HAP-1 (cell line): ENCODE measurements around the gene NPTX1.
A peak's percentile ranks its signal among the peaks of the same experiment; 100 is the strongest.

ENCODE experiments used
- DNase-seq, 2 experiments: peaks; one replicate each; pipeline ENCODE4 v3.0.0-alpha.2; 2016 to 2020; ENCODE audit warnings: low spot score in 2 of 2
- H3K27me3 ChIP-seq: fragments of 250-450 bp; sonication (Bioruptor Pico); 2 replicates; pipeline ENCODE4 v1.5.1; 2020; ENCODE audit warnings: low read depth, mild to moderate bottlenecking, moderate library complexity
- H3K36me3 ChIP-seq: fragments of 250-450 bp; sonication (Bioruptor Pico); replicated peaks from 2 replicates; pipeline ENCODE4 v1.5.1; 2020; ENCODE audit warnings: mild to moderate bottlenecking
- H3K4me1 ChIP-seq: fragments of 250-450 bp; sonication (Bioruptor Pico); 2 replicates; pipeline ENCODE4 v1.5.1; 2020; ENCODE audit warnings: mild to moderate bottlenecking
- H3K4me3 ChIP-seq: fragments of 250-450 bp; sonication (Bioruptor Pico); 2 replicates; pipeline ENCODE4 v1.5.1; 2020; ENCODE audit warnings: mild to moderate bottlenecking, moderate library complexity
- H3K9me3 ChIP-seq: fragments of 250-450 bp; sonication (Bioruptor Pico); 2 replicates; pipeline ENCODE4 v1.5.1; 2020; ENCODE audit warnings: mild to moderate bottlenecking, moderate library complexity
- in situ Hi-C: fragments of 300-500 bp; cut with MboI; formaldehyde crosslinking; loops from 3 replicates; pipeline ENCODE4 v1.14.3; 2020; ENCODE audit warnings: low sequenced_read_pairs, inconsistent platforms, mixed read lengths

Gene NPTX1

DNA sequence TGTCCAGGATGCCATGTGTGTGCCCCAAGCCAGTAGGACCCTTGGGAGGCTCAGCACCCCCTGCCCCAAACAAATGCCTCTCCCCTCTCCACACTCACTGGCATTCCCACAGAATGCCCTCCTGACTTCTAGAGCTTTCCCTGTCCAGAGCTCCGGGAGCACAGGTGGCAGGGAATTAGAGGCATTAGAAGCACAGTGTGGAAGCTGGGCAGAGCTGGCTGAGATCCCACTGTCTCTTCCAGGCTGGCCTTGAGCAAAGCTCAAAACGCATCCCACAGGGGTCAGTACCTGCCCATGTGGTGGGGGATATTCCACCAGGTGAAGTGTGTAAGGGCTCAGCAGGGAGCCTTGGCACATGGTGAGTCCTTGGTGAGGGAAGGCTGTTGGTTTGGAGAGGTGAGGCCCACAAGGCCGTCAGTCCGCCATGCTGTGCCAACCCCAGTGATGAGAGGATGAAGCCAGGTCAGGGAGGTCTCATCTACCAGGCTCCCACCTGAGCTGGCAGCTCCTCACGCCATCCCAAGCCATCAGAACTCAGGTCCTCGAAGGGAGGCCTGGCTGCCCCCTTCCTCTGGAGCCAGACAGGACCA, 43.4 kb downstream of the NPTX1 start:
- no peak for DNase-seq
- H3K4me3 ChIP-seq: no peak overlapping the region
- H3K27me3 ChIP-seq: peaks cover 11% of the 10 kb centered on the region
- in situ Hi-C loops: no loop called here
- no peaks in the 10 kb centered on the region for H3K9me3 ChIP-seq
- no peaks in the 10 kb centered on the region for H3K4me1 ChIP-seq
- no peaks in the 10 kb centered on the region for H3K36me3 ChIP-seq

DNA sequence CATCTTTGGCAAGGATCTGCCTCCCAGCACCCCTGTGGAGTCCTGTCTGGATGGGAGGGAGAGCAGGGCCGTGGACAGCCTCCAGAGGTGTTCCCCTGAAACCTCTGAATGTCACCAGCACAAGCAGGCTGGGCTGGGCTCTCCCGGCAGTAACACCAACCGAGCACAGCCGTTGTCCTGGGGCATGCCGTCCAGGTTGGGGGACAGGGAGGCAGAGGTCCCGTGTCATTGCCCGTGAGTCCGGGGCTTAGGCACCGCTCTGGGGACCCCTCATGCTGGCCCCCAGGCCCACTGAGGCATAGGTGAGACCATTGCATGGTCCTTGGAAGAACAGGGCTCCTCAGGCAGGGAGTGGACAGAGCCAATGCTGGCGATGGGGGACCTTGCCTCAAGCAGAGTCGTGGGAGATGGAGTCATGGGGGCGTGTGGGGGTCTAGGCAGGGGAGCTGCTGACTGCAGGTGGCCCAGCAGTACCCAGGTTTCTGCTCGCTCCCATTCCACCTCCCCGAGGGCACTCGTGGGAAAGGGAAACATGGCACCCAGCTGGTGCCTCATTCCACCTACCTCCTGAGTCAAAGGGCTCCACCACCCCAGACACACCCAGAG, 44.0 kb downstream of the NPTX1 start:
- Histone ChIP-seq H3K4me3 (no peak overlapping the region), H3K36me3 (no peaks in the 10 kb centered on the region), H3K27me3 (peaks cover 11% of the 10 kb centered on the region), H3K4me1 (no peaks in the 10 kb centered on the region), H3K9me3 (no peaks in the 10 kb centered on the region)
- no peak for DNase-seq
- in situ Hi-C loops: no loop called here

DNA sequence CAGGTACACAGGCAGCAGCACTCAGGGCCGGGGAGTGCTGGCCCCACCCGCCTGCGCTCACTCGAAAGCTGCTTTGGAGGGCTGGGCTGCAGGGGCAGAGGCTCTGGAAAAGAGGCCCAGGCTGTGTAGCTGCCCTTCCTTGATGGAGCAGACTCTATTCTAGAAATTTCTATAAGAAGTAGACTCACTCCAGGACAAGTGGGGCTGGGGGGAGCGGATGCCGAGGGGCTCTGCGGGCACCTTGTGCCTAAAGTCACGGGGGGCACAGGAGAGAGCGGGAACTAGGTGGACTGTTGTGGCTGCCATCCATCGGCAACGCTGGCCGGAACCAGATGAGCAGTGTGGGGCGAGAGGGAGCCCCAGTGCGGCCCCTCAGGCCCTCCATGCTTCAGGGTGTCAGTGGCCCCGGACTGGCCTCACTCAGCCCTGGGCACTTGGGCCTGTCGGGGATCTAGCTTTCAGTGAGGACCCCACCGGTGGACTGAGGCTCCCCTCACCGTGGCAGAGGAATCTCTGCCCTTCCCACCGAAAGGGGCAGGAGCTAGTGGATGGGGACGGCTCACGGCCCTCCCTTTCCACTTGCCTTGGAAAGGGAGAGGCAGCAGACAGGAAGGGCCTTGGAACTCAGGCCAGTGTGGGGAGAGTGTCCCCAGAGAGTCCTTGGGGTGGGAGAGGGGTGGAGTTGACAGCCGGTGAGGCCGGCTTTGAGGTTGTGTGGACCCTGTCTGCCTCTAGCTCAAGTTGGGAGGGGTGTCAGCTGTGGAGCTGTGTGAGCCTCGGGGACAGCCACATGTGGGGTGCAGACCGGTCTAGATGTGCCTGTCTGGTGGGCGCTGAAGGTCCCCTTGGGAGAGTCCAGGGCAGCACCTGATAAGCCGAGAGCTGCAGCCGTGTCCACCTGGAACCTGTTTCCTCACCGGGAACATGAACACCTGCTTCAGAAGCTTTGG, 44.9 kb downstream of the NPTX1 start:
- in situ Hi-C loops: no loop called here
- Histone ChIP-seq H3K27me3 (peaks cover 7% of the 10 kb centered on the region), H3K36me3 (no peaks in the 10 kb centered on the region), H3K4me3 (no peak overlapping the region), H3K4me1 (no peaks in the 10 kb centered on the region), H3K9me3 (no peaks in the 10 kb centered on the region)
- DNase-seq: no peak

DNA sequence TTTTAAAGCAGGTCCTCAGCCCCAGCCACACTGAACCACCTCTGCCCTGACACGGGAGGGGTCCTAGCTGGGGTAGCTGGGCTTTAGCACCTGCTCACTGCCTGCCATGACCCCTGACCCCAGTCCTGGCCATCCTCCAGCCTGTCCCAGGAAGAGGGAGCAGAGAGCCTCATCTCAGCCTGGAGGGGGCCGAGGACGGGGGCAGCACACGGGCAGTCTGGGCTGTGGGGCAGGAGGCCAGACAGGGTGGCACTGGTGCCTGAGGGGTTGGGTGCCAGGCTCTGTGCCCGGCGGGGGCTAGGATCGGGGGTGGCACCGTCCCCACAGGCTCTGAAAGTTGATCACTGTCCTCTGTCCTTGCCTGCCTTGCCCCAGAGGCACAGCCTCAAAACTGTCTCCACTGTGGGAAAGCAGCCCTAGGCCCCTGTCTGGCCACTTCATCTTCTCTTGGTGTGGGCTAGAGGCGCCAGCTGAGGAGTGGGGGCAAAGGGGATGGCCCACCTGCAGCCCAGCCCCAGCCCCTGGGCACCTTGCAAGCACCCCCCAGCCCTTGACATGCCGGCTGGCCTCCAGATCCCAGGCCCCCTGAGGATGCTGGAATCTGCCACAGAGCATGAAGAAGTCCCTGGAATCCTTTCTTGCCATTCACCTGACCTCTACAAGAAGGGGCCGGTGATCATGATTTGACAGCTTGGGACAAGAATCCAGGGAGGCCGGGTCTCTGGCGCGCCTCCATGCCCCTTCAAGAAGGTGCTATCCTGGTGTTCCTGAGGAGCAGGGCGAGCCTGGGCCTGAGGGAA, 45.8 kb downstream of the NPTX1 start:
- DNase-seq: no peak
- Histone ChIP-seq H3K36me3 (no peaks in the 10 kb centered on the region), H3K9me3 (no peaks in the 10 kb centered on the region), H3K27me3 (peaks cover 3% of the 10 kb centered on the region; the same call in 1 of the 2 replicates), H3K4me3 (no peak overlapping the region), H3K4me1 (no peaks in the 10 kb centered on the region)
- in situ Hi-C loops: no loop called here

DNA sequence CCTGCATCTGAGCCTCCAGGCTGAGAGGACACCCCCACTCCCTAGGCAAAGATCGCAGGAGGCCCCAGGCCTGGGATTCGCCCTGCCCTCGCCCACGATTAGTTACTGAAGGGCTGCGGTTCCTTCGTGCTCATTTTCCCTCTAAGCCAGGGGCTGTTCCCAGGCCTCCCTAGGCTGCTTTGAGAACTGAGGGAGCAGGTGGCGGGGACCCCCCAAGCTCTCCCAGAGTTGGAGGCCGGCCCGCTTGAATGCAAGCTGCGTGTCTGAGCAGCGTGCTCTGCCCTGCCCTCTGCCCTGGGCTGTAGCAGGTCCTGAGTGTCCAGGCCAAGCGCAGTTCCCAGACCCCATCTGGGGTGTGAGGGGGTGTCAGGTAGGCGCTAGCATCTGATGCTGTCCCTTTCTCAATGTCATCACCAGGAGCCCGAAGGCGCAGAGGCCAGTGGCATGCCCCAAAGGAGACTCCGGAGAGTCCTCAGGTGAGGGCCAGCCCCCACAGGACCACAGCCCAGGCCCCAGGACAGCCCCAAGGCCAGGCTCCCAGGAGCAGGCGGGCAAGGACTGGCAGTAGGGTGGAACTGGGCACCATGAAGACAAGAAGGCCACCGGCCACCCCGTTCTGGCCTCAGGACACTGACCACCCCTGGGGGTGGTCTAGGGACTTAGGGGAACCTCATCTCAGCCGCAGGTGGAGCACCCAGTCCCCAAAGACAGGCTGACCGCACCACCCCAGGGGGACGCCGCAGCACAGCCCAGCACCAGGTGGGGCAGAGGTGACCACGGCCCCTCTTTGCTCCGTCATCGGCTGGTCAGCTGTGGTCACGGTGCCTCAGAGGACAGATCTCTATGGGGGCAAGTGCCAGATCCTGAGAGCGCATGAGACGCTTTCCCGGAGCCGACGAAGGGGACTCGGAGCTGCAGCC, 46.8 kb downstream of the NPTX1 start:
- in situ Hi-C loops: loop anchor here (5.0 kb wide), 2 partner anchors 148 to 553 kb away; no protein-coding TSS in a partner anchor
- Histone ChIP-seq H3K4me3 (no peak overlapping the region), H3K9me3 (no peaks in the 10 kb centered on the region), H3K4me1 (no peaks in the 10 kb centered on the region), H3K27me3 (no peaks in the 10 kb centered on the region), H3K36me3 (no peaks in the 10 kb centered on the region)
- DNase-seq: no peak

DNA sequence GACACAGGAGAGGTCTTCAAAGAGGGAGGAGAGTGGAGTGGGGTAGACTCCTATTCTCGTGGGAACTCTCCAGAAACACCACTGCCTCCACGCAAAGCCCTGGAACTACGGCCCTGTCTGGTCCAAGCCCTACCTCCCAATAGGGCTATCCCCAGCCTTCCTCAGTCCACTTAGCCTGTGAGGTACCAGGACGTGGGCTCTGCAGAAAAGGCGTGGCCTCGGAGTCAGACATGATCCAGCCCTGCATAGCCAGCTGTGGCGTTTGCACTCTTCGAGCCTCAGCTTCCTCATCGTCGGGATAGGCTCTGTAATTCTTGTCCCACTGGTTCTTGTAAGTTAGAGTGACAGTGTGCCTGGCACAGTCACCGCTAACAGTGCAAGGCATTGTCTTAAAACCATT, 47.6 kb downstream of the NPTX1 start:
- H3K4me3 ChIP-seq: no peak overlapping the region
- no peaks in the 10 kb centered on the region for H3K9me3 ChIP-seq
- no peaks in the 10 kb centered on the region for H3K4me1 ChIP-seq
- no peaks in the 10 kb centered on the region for H3K36me3 ChIP-seq
- no peak for DNase-seq
- in situ Hi-C loops: loop anchor here (5.0 kb wide), 2 partner anchors 149 to 554 kb away; no protein-coding TSS in a partner anchor
- no peaks in the 10 kb centered on the region for H3K27me3 ChIP-seq

DNA sequence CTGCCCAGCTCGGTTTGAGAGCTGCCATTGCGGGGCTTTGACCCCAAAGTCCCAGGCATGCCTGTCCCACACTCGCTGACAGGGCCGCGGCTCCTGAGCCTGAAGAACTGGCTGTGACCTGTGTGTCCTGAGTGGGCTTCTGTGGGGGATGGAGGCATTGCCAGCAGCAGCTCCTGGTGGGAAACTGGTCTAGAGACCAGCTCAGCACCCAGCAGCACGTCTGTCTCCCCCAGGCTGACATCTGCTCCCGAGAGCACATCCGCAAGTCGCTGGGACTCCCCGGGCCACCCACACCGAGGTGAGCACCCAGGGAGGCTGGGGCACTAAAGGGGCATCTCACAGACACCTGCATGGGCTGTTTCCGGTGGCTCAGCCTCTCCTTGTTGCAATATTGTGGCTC, 48.0 kb downstream of the NPTX1 start:
- in situ Hi-C loops: loop anchor here (5.0 kb wide), 2 partner anchors 149 to 554 kb away; no protein-coding TSS in a partner anchor
- no peaks in the 10 kb centered on the region for H3K9me3 ChIP-seq
- H3K36me3 ChIP-seq: no peaks in the 10 kb centered on the region
- H3K4me1 ChIP-seq: no peaks in the 10 kb centered on the region
- no peak overlapping the region for H3K4me3 ChIP-seq
- DNase-seq: no peak
- no peaks in the 10 kb centered on the region for H3K27me3 ChIP-seq

DNA sequence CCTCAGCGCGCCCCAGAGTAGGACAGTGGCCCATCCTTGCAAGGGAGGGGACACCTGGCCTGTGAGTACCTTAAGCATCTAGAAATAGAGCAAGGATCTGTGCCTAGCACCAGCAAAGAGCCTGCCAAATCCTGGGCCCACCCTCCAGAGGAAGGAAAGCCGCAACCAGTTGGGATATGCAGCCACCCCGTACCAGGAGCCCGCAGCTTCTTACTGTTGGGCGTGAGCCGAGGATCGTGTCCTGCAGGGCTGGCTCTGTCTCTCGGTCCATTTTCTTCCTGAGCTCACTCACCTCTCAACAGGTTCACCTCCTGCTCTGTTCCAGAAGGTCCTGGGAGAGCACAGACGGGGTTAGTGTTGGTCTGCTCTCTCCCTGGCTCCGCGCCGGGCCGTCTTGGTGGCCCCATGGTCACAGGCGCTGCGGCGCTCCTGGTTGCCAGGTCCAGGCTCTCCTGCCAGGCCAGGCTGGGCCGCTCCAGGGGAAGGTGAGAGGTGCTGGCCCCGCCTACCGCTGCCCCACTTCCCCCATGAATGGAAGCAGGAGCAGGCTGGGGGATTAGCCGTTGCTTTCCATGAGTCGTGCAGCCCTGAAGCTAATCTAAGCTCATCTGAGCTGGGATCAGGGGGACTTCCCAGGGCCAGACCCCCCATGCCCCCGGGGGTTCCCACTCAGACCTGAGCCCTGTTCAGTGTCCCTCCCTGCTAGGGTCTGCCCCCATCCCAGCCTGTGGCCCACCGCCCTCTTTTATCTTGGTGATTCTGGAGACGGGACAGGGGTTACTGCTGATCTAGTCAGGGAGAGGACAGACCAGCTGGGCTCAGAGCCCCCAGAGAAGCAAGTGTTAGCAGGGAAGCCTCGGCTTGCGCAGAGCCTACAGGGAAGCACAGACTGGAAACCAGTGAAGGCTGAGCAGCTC, 48.8 kb downstream of the NPTX1 start:
- Histone ChIP-seq H3K9me3 (no peaks in the 10 kb centered on the region), H3K27me3 (no peaks in the 10 kb centered on the region), H3K4me3 (no peak overlapping the region), H3K4me1 (no peaks in the 10 kb centered on the region), H3K36me3 (no peaks in the 10 kb centered on the region)
- in situ Hi-C loops: loop anchor here (5.0 kb wide), 2 partner anchors 150 to 555 kb away; no protein-coding TSS in a partner anchor
- no peak for DNase-seq

DNA sequence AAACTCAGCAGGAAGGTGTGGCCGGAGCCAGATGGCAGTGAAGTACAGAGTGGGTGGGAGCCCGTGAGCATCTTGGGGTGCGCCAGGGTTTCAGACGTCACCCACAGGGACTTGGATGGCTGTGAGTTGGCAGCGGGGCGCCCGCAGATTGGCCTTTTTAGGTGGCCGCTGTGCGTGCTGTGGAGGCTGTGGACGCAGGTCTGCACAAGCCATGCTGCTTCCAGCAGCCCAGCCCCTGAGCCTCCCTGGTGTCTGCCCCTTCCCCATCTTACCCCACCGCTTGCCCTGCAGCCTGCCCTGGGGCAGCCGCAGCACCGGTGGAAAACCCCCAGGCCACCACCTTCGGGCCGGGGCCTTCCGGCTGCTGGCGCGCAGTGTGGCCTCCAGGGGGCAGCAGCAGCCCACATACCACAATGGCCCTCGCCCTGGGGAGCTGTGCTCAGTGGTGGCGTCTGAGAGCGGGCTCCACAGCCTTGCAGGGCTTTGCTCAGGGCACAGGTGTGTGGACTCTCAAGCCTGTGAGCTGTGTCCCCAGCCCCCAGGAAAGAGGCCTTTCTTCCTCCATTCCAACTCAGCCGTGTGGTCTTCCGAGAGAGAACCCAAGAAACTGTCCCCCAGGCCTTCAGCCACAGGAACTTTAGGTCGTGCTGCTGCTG, 49.6 kb downstream of the NPTX1 start:
- H3K9me3 ChIP-seq: no peaks in the 10 kb centered on the region
- DNase-seq: peak; percentile 47 to 89
- H3K36me3 ChIP-seq: no peaks in the 10 kb centered on the region
- no peaks in the 10 kb centered on the region for H3K27me3 ChIP-seq
- H3K4me3 ChIP-seq: no peak overlapping the region
- H3K4me1 ChIP-seq: no peaks in the 10 kb centered on the region
- in situ Hi-C loops: loop anchor here (5.0 kb wide), 2 partner anchors 151 to 556 kb away; no protein-coding TSS in a partner anchor

DNA sequence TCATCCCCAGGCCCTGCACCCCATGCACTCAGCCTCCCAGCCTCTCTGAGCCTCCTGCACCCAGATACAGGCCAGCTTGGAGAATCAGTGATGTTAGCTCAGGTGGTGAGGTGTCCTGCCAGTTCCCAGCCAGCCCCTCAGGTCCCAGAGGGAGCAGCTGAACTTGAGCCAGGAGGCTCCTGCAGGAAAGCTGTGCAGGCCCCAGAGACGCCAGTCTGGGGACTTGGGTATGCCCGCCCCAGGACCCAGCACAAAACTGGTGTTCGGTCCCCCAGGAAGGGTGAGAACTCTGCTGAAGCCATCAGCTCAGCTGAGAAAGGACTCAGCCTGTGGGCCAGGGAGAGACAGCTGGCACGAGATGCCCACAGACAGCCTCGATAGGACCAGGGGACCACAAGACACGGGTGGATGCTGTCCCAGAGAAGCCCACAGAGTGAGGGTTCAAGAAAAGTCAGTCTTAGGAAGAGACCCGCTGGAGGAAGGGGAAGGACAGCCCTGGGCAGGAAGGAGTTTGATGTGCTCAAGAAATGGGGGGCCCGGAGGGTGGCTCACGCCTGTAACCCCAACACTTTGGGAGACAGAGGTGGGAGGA, 50.5 kb downstream of the NPTX1 start:
- H3K9me3 ChIP-seq: no peaks in the 10 kb centered on the region
- no peaks in the 10 kb centered on the region for H3K27me3 ChIP-seq
- no peak for DNase-seq
- H3K4me3 ChIP-seq: no peak overlapping the region
- H3K4me1 ChIP-seq: no peaks in the 10 kb centered on the region
- H3K36me3 ChIP-seq: no peaks in the 10 kb centered on the region
- in situ Hi-C loops: loop anchor here (5.0 kb wide), 2 partner anchors 151 to 556 kb away; no protein-coding TSS in a partner anchor
